GM19395 (cell line): ENCODE measurements around the gene CHST7.

Experiments used
- ATAC-seq: cut with Tn5 transposase; IDR thresholded peaks from one replicate; pipeline ENCODE4 v1.9.1; 2021; ENCODE audit warnings: mild to moderate bottlenecking, moderate library complexity; ENCODE audit not compliant: unreplicated experiment

CHST7 gene

GRCh38 chrX:46645614-46646013, 72.0 kb downstream of the CHST7 start:
- no peak for ATAC-seq

- no peak for ATAC-seq
Observed at GRCh38 chrX:46647251-46647650, 73.7 kb downstream of the CHST7 start.
